NCI-H2196 treated with DMSO at 0.1 percent for 48 hours (cell line): ENCODE results near the gene MX2.
A peak's percentile ranks its signal among the peaks of the same experiment; 100 is the strongest.
"Not testable (repeated sequence)": the region's sequence is repeated elsewhere in the genome, so short reads cannot be mapped to it uniquely, and the experiment has no call there.

ENCODE experiments used
- DNase-seq: peaks from one replicate; lab custom pipeline; 2025; ENCODE audit not compliant: unreplicated experiment; lab: John Stamatoyannopoulos, UW

Gene MX2

DNA sequence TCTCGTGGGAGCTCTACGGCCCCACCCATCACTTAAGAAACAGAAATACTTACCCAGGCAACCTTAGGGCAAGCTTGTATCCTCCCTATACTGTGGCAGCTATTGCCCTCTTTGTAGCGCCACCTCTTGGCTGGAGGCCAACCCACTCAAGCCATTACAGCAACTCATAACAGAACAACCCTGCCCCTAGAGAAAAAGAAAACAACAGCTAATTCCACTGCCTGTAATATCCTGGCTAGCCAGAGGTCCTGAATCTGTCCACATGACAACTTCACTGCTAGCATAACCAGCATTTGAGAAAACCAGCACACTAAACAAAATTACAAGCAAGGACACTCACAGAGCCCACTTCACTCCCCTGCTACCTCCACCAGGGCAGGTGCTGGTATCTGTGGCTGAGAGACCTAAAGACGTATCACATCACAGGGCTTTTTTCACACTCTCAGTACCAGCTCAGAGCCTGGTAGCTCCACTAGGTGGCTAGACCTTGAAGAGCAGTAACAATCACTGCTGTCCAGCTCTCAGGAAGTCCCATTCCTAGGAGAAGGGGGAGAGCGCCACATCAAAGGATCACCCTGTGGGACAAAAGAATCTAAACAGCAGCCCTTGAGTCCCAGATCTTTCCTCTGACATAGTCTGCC lies 49.7 kb downstream of the MX2 start:
- DNase-seq: no peak

DNA sequence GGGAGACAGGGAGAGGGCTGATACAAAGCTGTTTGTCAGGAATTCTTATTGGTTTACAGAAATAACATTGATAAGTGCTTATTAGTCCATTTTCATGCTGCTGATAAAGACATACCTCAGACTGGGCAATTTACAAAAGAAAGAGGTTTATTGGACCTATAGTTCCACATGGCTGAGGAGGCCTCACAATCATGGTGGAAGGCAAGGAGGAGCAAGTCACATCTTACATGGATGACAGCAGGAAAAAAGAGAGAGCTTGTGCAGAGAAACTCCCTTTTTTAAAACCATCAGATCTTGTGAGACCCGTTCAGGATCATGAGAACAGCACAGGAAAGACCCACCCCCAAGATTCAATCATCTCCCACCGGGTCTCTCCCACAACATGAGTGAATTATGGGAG lies 55.7 kb downstream of the MX2 start:
- not testable (repeated sequence) for DNase-seq

DNA sequence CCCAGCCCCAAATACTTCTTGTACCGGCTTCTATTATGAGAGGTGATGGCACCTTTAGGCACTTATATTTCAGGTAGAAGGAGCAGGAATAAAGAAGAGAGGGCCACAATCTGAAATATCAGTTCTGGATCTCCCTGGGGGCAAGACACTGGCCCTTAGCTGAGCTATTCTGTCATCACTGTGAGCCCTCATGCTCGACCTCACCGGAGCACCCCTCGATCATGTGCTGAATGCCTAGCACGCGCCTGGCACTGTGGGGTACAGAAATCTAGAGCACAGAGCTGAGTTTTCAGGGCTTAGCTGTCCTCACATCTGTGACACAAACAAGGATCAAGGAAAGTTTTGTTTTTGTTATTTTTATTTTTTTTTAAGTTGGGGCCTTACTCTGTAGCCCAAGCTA lies 56.6 kb downstream of the MX2 start:
- no peak for DNase-seq

DNA sequence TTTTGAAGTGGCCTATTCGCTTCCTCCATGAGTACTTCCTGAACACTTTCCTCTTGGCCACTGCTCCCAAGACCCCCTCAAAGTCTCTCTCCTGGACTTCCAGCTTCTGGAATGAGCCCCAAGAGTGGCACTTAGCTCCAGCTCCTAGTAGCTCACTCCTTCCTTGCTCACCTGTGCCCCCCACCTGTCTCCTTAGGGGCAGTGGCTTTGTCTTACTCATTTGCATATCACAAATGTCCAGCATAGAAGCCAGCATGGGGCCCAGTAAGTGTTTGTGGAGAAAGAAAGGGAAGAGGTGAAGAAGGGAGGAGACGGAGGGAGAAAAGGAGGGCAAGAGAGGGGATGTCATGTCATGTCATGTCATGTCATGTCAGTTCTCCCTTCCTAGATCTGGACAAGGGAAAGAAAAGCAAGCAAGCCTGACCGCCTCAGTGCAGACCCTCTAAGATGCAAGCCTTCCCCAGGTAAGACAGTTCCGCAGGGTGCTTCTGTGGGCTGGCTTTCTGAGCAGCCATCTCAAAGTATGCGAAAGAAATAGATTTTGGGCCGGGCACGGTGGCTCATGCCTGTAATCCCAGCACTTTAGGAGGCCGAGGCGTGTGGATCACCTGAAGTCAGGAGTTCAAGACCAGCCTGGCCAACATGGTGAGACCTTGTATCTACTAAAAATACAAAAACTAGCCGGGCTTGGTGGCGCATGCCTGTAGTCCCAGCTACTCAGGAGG lies 57.3 kb downstream of the MX2 start:
- DNase-seq: no peak

DNA sequence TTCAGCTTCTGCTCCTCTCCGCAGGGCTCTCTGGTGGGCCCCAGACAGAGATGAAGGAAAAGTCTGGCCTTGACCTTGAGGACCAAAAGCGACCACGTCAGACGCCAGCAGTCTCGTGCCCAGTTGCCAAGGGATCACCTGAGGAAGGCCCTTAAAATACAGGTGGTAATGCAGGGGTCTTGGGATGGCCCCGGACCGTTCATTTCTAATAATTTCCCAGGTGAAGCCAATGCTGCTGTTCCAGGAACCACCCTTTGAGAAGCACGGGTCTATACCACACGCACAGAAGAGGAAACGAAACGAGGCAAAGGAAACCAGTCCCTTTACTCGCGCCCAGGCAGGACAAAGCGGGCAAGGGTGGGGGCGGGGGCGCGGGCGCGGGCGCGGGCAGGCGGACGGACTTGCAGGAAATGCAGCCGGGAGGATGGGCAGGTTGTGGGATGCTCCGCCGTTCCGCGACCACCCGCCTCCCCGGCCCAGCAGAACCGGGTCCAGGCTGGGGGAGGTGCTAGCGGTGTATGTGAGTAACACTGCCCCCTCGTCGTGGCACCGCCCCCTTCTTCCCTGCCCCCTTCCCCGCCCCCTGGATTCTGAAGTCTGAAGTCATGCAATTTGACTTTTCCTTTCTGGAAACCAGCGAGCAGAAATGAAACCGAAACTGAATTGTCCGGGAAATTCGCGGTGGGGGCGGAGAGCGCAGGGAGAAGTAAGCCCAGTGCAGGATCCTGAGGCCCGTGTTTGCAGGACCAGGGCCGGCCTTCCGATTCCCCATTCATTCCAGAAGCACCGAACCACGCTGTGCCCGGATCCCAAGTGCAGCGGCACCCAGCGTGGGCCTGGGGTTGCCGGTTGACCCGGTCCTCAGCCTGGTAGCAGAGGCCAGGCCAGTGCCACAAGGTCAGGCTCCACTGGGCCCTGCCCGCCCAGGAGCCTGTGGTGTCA lies 58.4 kb downstream of the MX2 start:
- DNase-seq: peak; percentile 89

DNA sequence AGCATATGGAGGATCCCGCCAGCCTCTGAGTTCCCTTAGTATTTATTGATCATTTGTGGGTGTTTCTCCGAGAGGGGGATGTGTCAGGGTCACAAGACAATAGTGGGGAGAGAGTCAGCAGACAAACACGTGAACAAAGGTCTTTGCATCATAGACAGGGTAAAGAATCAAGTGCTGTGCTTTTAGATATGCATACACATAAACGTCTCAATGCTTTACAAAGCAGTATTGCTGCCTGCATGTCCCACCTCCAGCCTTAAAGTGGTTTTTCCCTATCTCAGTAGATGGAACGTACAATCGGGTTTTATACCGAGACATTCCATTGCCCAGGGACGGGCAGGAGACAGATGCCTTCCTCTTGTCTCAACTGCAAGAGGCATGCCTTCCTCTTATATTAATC lies 59.2 kb downstream of the MX2 start:
- not testable (repeated sequence) for DNase-seq

DNA sequence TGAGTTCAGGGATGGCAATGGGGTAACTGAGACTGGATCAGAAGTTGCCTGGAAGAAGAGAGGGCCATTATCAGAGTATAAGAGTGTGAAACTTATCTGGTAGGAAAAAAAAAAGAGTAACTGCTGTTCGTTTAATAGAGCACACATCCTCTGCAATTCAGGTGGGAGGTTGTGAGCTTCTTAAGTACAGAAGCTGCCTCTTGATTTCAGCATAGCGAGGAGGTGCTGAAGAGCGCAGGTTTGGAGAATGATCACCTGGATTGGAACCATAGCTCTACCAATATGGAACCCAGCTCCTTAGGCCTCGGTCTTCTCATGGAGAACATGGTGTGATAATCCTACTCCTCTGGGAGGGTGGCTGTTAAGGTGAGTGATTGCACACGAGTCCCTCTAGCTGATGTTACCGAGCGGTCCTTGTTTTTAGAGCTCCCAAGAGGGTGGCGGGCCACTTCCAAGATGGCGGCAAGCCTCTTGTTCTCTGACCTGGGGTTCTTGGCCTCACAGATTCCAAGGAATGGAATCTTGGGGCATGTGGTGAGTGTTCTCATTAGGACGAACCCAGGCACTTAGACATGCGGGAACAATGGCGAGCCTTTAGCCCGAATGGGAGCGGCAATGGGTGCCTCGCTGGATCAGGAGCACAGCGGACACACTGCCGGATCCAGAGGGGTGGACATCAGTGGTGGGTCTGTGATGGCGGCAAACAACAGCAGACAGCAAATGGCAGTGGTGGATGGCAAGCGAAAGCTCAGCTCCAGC lies 60.9 kb downstream of the MX2 start:
- no peak for DNase-seq

DNA sequence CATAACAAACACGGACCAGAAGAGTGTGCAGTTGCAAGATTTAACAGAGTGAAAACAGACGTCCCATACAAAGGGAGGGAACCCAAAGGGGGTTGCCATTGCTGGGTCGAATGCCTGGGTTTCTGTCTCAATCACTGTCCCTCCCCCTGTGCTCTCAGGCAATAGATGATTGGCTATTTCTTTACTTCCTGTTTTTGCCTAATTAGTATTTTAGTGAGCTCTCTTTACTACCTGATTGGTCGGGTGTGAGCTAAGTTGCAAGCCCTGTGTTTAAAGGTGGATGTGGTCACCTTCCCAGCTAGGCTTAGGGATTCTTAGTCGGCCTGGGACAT lies 61.4 kb downstream of the MX2 start:
- not testable (repeated sequence) for DNase-seq

DNA sequence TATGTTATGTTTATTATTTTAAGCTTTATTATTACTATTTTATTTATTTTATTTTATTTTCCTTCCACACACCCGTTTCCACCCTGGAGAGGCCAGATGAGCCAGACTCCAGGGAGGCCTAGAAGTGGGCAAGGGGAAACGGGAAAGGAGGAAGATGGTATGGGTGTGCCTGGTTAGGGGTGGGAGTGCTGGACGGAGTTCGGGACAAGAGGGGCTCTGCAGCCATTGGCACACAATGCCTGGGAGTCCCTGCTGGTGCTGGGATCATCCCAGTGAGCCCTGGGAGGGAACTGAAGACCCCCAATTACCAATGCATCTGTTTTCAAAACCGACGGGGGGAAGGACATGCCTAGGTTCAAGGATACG lies 63.7 kb downstream of the MX2 start:
- no peak for DNase-seq

DNA sequence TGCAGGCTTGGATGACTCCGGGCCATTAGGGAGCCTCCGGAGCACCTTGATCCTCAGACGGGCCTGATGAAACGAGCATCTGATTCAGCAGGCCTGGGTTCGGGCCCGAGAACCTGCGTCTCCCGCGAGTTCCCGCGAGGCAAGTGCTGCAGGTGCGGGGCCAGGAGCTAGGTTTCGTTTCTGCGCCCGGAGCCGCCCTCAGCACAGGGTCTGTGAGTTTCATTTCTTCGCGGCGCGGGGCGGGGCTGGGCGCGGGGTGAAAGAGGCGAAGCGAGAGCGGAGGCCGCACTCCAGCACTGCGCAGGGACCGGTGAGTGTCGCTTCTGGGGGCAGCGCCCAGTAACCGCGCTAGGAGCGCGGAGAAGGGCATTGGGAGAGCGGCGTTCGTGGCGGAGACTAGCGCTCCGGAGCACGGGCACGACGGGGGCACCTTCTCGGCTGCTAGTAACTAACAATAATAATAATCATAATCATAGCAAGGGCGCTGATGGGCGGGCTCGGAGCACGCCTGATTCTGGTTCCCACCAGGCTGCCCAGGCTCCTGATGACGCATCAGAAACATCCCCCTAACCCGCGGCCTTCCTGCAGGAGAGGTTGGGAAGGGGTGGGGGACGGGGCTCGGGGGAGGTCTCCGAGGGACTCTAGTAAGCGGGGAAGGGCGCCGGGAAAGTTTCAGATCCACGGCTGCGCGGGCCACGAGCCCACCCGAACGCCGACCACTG lies 64.3 kb downstream of the MX2 start, which contains the start of gene MX1:
Gene MX1 (plus strand): TSS at position 286 of the 722 bp plus-strand sequence. CDS start 5,832 bp downstream, outside the sequence.
- no peak for DNase-seq

DNA sequence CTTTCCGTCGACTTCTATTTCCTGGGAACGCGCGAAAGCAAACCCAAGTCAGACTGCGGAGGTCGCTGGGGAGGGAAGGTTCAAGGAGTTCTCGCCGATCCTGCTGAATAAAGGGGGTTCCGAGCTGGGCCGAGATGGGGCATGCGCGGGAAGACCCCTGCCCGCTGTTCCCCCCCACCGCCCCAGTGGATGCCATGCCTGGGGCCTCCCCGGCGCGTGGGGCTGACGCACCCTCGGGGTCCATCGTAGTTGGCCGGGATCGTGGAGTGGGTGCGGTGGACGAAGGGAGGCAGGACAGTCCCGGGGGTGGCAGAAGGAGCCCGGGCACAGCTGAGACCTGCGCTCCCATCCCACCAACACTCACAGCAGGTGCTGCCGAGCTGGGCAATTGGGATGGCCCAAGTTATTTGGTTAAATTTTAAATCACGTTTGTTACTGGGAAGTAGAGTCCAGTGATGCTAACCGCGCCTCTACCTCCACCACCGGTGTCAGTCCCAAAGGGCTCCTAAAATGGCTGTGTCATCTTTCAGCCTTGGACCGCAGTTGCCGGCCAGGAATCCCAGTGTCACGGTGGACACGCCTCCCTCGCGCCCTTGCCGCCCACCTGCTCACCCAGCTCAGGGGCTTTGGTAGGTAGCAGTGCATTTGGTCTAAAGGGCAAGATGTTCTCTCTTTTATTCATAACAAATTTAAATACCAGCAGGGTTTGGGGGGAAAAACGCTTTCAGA lies 65.0 kb downstream of the MX2 start:
- no peak for DNase-seq

DNA sequence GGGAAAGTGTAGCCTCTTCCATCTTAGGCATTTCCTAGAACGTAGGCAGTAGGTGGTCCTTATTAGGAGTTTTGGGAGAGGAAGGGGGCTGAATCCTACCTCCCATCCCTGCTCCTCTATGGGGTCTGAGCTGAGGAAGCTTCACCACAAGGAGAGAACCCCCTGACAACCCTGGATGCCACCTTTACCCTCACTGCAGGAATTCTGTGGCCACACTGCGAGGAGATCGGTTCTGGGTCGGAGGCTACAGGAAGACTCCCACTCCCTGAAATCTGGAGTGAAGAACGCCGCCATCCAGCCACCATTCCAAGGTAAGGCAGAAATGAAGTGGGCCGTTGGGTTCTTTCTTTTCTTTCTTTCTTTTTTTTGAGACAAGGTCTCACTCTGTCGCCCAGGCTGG lies 65.7 kb downstream of the MX2 start:
- no peak for DNase-seq

DNA sequence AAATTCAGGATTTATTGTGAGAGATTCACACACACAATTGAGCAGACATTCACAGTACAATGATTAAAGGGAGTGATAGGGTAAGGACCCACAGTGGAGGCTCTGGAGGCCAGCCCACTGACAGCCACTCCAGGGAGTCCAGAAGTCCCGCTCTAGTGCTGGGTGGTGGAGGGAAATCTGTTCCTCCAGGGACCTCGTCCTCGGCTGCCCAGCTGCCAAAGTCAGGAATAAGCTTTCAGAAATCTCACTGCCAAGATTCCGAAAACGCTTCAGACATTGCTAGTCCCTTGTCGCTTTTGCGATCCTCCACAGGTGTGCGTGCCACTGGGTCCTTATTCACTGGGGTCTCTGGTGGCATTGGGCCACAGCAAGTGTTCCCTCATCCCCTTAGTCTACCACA lies 66.5 kb downstream of the MX2 start:
- DNase-seq: no peak

DNA sequence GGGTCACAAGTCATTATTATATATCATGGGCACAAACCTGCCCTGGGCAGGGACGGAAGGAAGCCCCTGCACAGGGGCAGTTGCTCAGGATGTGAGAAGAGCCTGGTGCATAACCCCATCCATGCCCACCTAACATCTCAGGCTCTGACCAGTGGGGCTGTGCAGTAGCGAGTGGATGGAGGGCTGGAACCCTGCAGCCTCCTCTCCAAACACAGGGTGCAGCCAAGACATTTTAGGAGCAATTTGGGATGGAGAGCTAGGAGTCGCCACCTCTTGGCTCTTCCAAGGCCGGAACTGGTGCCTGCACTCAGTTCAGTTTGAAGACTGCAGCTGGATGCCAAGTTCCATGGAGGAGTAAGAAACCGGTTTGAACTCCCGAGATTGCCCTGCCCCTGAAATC lies 67.0 kb downstream of the MX2 start:
- no peak for DNase-seq

DNA sequence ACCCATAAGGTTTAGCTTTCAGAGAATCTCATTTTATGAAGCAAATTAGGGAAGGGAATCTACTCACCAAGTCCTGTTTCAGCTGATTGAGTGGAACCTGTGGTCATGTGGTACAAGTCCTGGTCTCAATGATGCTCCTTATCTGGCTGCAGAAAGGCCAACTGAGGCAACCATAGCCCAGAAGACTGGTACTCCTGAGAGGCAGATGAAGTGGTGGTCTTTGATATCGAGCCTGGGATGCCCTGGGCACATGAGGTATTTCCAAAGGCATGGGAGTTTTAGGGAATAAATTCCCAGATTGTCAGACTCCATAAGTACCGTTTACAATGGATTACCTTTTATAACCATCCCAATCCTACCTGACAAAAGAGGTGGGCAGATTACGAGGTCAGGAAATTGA lies 67.5 kb downstream of the MX2 start:
- DNase-seq: no peak

DNA sequence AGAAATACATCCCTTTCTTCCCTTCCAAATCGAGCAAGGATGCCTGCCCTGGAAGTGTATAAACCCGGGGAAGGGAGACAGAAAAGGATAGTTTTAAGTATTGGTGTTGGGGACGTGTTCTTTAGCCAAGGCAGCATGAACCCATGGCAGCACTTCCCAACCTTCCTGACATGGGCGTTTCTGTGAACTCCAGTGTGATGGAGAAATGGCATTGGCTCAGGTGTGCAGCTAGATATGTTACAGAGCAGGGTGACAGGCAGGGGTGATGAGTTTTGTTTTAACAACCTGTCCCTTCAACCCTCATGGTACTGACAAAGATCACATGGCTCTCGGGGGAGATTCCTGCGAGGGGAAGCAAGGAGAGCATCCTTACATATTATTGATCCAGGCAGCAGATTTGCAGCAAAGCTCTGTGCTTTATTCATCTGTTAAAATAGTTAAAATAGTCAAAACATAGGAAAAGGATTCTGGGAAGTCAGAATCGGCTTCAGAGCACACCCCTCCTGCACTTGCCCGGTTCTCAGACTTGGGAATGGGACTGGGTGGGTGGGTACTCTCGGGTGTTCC lies 68.2 kb downstream of the MX2 start:
- DNase-seq: no peak

DNA sequence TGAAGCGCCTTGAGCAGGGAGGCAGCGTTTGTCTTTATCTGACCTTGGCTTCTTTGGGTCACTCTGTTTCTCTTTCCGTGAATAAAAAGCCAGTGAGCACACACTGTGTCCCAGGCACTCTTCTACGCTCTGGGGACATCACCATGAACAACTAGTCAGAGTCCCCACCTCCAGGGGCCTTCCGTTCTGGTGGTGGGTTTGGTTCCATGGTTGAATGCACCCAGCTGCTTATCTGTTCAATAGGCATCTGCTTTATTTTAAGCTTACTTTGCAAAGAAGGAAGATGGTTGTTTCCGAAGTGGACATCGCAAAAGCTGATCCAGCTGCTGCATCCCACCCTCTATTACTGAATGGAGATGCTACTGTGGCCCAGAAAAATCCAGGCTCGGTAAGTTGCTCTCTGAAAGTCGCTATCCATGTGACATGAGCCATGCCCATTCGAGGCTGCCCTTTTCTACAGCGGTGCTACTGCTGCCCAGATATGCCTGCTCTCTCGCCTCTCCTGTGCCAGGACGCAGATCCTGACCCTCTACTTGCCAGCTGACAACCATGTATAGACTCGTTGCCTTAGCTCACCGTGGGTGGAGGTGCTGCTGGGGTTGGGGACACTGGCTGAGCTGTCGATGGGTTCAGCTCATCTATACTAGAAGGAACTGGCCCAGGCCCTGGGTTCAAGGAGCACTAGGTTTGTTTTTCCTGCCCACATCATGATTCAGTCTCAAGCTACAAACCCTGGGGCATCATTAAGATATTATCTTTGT lies 70.1 kb downstream of the MX2 start:
- no peak for DNase-seq

DNA sequence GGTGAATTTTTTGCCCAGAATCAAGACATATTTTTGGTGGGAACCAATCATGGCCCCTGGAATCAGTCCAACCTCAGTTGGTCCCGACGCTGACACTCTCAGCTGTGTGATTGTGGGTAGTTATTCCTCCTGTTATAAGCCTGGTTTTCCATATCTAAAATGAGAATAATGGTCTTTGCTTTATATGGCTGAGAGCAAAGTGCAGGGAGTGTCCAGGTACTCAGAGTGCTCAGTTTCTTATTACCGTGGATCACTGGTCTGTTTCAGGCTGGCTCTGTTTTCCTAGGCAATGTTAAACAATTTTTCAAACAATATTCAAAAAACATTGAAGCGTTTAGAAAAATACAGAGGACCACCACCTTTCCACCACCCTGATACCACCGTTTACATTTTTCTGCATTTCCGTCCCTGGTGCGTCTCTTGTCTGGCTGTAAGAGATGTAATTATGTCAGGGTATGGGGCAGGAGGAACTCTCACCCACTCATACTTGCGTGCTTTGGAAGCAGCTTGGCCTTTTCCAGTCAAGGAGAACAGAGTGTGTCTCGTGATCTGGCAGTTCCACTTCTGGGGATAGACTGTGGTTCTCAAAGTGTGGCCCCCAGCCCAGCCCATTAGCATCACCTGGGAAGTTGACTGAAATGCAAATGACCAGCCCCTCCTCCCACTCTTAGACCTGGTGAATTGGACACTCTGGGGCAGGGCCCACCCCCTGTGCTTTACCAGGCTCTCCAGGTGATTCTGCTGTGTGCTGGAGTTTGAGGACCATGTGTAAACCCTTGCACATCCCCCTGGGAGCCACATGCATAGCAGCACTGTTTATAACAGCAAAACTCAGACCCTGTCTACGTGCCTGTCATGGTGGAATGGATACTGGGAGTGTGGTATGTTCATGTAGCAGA lies 71.0 kb downstream of the MX2 start:
- no peak for DNase-seq
